GM18870 (cell line): ENCODE results near the gene ULBP2.
"Not testable (repeated sequence)": the region's sequence is repeated elsewhere in the genome, so short reads cannot be mapped to it uniquely, and the experiment has no call there.

ENCODE experiments used
- ATAC-seq: cut with Tn5 transposase; IDR thresholded peaks from one replicate; pipeline ENCODE4 v1.9.1; 2021; ENCODE audit warnings: moderate library complexity; ENCODE audit not compliant: unreplicated experiment

ULBP2 gene

DNA sequence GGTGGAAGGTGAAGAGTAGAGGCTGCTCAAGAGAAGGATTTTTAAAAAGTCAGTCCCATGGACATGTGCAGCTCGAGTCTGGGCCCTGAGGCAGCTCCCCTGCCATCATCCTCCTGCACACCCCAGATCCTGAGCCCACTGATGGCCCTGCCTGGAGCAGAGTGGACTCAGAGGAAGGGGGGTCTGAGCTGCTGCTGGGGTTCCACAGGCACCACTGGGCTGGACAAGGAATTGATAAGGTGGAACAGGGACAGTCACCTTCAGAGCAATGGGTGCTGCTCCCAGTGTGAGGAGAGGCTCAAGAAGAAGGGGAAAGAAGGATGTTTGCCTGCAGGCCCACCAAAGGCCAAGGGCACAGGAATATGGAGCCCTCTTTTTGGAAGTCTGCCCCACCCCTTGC, 6.2 kb downstream of the ULBP2 start:
- ATAC-seq: no peak

DNA sequence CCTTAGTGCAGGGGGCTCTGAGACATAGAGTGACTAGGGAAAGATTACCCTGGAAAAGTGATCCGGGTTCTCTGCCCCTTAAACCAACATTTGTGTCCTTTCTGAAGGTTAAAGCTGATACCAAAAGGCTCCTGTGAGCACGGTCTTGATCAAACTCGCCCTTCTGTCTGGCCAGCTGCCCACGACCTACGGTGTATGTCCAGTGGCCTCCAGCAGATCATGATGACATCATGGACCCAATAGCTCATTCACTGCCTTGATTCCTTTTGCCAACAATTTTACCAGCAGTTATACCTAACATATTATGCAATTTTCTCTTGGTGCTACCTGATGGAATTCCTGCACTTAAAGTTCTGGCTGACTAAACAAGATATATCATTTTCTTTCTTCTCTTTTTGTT, 6.8 kb downstream of the ULBP2 start:
- ATAC-seq: no peak

DNA sequence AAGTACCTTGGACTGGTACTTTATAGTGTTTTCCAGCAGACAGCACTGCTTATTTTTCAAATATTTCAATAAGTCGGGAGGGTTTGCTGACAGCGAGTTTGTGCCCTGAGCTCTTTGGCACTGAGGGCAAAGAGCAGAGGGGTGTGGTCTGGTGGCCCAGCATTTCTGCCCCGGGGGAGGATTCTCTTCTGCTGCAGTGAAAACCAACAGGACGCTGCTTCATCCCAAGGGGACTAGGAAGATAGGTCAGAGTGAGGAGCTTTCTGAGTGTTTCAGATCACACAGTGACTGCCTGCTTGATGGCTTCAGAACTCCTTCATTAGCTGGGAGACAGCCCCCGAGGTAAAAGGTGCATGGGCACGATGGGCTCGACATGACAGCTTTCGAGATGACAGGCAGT, 8.6 kb downstream of the ULBP2 start:
- ATAC-seq: no peak

DNA sequence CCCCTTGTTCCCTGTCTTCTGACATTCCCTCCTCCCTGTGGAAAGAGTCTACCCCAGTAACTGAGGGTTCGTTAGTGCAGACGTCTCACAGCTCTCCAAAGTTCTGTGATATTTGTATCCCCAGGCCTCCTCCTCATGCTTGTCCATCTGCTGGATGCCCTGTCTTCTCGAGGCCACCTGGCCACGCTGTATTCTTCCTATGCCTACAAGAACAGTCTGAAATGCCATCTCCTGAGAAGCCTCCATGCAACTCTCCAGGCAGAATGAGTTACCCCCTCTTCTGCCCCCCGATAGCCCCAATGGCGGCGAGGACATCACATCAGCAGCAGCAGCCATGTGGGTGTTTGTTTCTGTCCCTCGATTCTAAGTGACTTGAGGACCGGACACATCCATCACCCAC, 9.3 kb downstream of the ULBP2 start:
- no peak for ATAC-seq

DNA sequence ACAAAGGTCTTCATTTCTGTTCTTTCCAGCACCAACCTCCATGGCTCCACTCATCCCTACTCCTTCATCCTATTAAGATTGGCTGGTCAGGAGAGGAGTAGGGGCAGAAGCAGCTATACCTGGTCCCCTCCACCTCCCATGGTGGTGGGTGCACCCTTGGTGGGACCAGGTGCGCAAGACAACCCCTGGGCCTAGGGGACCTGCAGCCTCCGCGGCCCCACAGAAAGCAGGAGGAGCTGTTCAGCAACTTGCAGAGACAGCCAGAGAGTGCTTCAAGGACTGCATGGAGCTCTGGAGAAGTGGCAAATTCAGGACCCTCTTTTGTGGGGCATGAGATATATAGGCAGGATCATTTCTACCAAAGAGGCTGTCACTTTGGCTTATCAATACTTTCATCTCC, 9.8 kb downstream of the ULBP2 start:
- ATAC-seq: no peak

DNA sequence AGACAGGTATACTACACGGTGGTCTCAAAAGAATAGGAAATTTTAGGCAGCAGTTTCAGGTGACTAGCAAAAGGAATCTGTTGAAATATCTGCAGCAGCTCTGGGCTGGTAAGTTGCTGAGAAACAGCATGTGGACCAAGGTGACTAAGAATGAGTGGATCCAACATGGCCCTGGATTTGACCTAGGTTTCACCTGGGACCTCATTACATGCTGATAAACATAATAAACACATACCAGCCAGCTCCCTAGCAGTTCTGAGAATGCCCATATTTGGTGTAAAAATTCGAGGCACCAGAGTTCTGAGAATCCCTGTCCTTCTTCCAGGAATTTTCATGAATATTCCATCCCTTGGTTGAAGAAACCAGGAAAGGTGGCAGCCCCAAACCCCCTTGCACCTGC, 11.6 kb downstream of the ULBP2 start:
- not testable (repeated sequence) for ATAC-seq

DNA sequence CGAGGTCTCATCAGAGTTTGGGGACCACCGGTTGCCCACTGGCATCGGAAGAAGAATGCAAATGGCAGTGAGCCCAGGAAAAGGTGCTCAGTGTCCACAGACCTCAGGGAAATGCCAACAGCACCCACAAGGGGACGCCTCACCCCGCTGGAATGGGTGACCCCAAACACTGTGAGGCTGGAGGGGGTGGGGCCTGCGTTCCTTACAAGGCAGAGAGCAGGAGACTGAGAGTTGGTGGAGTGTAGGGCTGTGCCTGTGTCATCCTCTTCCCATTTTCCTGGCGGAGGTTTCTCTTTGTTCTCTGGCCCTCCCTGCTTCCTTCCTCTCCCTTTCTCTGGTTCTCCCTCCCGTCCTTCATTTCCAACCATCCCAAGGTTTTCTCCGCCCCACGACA, 12.1 kb downstream of the ULBP2 start:
- ATAC-seq: not testable (repeated sequence)

DNA sequence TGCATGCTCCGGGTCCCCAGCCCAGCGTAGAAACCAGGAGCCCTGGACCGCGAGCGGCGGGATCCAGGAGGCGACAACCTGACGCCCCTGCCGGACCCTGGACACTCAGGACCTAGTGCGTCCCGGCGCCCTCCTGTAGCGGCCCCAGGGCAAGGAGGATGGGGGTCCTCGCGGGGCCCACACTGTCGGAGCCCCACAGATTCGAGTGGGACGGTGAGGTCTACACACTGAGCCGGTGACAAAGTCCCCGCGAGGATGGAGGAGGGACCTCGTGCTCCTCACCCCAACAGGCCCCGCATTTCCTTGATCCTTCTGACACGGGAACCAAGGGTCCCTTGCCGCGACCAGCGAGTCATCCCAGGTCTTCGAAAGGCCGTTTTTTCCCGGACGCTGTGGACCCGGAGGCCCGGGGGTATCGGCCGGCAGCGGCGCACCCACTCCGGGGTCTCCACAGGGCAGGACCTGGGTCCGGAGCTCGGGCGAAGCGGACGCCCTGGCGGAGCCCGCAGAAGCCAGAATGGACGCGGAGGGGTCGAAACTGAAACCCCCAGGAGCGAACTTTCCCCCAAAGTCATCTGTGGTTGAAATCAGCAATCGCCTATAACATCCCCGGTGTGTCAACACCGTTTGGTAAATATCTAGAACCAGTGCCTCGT, 12.6 kb downstream of the ULBP2 start:
- ATAC-seq: not testable (repeated sequence)

DNA sequence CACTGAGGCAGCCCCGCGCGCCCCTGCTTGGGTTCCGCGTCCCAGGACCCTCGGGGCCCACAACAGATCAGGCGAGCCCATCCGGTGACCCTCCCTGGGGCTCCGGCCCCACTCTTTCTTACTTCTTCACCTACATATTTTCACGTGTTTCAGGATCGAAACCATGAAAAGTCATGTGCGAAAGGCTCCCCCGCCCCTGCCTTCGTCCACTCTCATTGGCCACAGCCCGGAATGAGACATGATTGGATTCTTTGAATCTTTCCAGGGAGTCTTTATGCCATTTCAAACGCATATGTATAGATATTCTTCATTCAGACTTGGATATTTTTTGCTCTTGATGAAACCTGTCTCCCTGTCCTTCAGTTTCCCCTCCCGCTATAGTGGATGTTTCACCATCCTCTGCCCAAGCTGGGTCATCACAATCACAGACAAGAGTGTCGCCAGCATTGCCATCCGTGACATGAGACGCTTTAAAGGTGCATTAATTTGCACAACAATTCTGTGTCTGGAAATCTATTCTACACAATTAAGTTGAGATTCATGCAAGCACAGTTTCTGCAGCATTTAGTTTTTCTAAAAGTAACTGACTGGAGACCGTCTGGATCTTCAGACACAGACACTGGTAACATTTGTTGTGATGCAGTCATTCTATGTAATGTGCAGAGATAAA, 13.3 kb downstream of the ULBP2 start:
- ATAC-seq: not testable (repeated sequence)

DNA sequence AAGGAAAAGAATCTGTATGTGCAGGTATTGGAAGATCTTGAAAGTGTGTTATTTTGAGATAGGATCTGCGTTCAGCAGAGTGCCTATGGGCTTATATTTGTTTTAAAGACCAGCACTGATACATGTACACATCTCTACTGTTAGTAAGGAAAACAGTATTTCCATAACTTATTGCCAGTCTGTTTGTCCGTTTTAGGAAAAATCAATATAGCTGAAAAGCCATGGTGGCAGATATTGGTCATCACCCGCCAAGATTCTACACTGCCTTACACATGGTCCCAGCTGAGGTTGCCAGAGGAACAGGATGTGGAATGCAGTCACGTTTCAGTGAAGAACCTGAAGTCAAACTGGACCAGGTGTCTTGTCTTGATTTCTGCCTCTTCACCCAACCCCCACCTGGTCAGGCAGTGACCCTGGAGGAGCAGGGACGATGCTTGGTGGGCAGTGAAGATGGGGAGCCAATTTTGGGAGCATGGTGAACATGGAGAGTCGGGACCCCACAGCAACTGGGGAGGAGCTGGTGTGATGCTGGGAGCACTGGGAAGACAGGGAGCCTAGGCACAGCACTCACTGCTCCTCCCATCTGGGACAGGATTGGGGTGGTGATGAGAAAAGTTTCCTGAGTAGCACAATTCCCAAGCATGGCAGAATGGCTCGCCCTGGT, 14.0 kb downstream of the ULBP2 start:
- not testable (repeated sequence) for ATAC-seq

DNA sequence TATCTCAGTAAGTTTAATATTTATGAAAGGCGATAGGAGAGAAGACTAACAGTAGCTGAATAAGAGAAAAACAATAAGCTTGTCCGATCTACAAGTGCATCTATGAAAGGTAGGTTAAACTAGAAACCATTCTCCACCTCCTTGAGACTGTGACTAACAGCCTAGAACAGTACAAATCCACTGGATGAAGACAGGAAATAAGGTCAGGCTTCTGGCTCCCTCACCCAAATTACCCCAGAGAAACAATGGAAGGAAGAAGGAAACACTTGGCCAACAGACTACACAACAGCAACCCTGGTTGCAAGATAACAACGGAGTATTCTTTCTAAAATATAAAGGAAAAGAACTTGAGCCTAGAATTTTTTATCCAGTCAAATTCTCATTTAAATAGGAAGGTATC, 16.3 kb downstream of the ULBP2 start:
- not testable (repeated sequence) for ATAC-seq

DNA sequence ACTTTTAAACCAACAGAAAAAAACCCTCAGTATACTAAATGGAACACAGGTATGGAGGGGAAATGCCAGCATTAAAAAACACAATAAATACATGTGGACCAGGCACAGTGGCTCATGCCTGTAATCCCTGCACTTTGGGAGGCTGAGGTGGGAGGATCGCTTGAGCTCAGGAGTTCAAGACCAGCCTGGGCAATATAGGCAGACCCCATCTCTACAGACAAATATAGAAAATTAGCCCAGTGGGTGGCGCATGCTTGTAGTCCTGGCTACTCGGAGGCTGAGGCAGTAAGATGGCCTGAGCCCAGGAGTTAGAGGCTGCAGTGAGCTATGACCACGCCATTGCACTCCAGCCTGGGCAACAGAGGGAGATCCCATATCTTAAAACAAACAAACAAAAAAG, 18.0 kb downstream of the ULBP2 start:
- ATAC-seq: not testable (repeated sequence)

DNA sequence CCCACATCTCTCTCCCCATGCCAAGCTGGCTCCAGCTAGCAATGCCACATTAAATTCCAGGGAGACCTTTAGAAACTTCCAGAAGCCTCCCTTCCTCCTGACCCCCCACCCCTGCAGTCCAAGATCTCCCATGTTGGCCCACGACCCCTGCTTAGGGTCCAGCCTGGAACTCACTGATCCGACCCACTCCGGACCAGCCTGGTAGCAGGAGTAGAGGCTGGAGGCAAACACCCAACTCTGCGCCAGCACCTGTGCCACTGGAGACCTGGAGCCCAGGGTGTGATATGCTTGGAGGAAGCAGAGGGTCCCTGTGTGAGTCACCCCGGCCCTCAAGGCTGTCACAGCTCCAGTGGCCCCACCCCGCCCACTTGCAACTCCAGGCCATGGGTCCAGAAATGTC, 18.7 kb downstream of the ULBP2 start:
- no peak for ATAC-seq

DNA sequence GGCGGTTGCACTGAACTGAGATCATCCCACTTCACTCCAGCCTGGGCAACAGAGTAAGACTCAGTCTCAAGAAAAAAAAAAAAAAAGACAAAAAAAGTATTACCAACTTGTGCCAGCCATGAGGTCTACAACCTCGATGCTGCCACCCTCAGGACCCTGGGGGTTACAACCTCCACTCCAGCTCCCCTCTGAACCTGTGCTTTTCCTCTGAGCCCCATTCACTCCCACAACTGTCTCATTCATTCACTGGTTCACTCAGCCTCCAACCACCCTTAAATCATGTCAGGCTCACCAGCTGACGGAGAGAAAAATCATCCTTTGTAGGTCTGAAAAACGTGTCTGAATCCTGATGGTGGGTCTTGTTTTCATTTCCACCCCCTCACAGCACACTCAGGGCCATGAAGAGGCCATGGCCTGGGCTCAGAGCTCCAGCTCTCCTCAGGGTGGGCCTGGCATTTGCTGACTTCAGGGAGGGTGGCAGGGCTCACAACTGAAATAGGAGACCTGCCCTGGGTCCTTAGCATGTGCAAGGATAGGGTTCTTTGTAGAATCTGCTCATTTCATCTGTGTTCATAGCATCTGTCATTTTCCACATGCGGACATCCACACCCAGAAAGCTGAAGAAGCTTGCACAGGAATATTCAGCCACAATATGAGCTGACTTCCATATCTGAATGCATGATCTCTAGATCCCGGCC, 20.1 kb downstream of the ULBP2 start:
- ATAC-seq: no peak

DNA sequence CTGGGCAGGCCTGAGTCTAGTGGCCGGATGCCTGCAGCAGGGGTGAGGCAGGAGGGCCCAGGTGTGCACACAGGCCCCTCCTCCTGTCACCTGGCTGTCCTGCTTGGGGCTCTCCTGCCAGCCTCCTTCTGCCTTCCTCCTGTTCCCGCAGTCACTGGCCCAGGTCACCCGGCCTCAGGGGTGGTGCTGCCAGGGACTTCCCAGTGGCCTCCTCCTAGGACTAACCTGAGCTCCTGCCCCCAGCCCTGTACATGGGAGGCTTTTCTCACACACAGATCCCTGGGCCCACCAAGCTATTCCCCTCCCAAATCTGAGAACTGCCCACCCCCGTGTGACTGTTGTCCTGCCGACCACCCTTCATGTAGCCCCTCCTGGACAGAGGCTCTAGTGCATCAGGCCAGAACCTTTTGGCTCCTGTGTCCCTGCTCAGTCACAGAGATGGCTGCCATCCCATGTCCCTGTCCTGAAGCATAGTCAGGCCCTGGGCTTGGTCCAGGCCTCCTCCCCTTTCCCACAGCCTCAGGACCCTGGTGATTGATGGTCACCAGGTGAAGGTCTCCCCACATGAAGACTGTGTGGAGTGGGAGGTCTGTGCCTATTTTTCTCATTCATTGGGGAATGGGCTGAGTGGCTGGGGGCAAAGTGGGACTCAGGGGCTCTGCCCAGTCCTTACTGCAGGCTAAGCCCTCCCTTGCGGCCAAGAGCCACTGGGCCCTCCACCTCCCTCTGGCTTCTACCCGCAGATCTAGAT, 20.8 kb downstream of the ULBP2 start:
- no peak for ATAC-seq

DNA sequence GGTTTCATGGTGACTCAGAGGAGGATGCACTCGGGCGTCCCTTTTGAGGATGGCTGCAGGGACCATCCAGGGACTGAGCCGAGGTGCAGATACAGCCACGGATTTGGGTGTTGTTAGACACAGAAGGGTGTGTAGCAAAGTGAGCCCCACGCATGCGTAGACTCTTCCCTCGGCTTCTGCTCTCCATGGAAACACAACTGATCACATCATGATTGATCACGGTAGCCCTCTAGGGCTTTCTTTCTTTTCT, 21.3 kb downstream of the ULBP2 start:
- no peak for ATAC-seq

DNA sequence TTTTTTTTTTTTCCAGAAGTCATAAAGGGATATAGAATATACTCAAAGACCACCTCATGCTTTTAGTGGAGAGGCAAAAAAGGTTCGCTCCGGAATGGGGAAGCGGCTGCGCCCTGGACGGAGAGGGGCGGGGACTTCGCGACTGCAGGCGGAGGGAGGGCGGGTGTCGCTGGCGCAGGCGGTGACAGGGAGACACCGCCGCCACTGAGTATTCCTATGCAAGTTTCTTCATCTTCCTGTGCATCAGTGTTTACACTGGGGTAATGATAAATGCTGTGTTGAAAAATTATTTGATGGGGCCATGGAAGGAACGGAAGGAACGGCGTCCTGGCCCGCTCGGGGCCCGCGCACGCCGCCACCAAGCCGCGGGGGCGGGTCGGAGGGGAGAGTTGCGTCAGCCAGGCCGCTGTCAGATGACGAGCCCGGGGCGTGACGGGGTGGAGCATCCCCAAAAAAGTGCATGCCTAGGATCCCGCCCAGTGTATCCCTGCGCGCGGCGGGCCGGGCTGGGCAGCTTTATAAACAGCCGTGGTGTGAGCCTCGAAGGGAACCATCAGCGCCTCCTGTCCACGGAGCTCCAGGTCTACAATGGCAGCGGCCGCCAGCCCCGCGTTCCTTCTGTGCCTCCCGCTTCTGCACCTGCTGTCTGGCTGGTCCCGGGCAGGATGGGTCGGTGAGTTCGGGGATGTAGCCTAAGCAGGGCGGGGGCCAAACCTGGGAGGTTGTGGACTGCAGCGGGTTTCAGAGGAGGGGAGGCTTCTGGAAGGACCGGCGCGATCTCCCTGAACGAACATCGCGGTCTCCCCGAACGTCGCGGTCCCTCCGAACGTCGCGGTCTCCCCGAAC, 21.9 kb downstream of the ULBP2 start, which contains the start of gene ULBP1:
TSS of gene ULBP1 (plus strand) at position 482 of the 846 bp plus-strand sequence. CDS start at position 589, 107 bp downstream.
- ATAC-seq: no peak

DNA sequence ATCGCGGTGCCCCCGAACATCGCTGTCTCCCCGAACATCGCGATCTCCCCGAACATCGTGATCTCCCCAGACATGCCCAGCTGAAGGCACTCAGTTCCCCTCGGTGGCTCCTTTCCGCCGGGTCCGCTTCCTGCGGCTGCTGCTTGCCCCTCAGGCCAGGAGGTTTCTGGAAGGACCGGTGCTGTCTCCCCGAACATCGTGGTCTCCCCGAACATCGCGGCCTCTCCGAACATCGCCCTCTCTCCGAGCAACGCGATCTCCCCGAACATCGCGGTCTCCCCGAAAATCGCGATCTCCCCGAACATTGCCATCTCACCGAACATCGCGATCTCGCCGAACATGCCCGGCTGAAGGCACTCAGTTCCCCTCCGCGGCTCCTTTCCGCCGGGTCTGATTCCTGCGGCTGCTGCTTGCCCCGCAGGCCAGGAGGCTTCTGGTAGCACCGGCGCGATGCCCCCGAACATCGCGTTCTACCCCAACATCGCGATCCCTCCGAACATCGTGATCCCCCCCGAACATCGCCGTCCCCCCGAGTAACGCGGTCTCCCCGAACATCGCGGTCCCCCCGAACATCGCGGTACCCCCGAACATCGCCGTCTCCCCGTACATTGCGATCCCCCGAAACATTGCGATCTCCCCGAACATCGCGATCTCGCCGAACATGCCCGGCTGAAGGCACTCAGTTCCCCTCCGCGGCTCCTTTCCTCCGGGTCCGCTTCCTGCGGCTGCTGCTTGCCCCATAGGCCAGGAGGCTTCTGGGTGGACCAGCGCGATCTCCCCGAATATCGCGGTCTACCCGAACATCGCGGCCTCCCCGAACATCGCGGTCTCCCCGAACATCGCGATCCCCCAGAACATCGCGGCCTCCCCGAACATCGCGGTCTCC, 22.7 kb downstream of the ULBP2 start:
- no peak for ATAC-seq
